ENCODE data around the gene DPM2. TPM values are rescaled to one million over a fixed set of nuclear protein-coding genes. Genes with fewer than 3 reads are reported as not detected.

The DPM2 gene
- total and polyA plus RNA-seq, 2 experiments from 2014 or later: 27.0 to 66.5 TPM

DNA sequence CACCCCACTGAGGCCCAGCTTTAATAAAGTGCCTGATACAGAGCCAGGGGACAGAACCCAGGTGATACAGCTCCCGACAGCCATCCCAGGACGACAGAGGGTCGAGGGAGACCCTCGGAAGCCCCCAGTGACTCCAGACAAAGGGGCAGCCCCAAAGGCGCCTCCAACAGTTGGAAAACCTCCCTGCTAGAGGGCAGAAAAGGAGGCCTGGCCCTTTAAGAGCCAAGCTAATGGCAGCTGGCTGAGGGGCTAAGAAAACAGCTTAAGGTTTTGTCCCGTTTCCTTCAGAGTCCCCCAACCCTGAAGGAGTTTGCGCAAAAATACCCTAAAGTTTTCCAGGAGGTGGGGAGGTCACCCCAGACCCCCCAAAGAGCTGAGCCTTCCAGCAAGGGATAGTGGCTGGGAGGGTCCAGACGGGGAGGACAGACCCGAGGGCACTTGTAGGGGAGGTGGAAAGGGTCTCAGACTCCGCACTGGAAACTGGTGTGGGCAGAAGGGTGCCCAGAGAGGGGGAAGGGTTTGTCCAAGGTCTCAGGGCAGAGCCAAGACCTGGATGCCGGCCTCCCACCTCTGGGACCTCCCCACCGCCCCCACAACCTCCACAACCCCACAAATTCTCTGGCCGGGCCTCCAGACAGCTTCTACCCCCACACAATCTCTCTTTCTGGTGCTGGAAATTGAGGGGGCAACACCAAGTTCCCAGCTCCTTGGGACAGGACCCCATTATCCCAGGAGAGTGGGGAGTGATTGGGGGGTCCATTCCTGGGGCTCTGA is 52.0 kb downstream of the DPM2 start:
- H3K9me3 ChIP-seq (ENCODE audit: low read depth): no peaks in the 10 kb centered on the region
- H3K27me3 ChIP-seq (replicated peaks; ENCODE audit: insufficient read depth): no peaks in the 10 kb centered on the region
- in situ Hi-C loops (cut with MboI): no loop called here
- no peak overlapping the region for H3K4me2 ChIP-seq (ENCODE audit: unreplicated experiment)
- H3F3A ChIP-seq (ENCODE audit: insufficient read depth): no peaks in the 10 kb centered on the region; the same call in 1 of the 2 replicates
- H3K79me2 ChIP-seq (ENCODE audit: insufficient read depth): peaks cover 22% of the 10 kb centered on the region
- peaks cover 43% of the 10 kb centered on the region for H3K36me3 ChIP-seq (ENCODE audit: low read depth)
- TF ChIP-seq EZH2 (IDR thresholded peaks at IDR 0.05; ENCODE audit: insufficient read depth, poor library complexity, severe bottlenecking) (no peak), EZH2phosphoT487 (IDR thresholded peaks at IDR 0.05; ENCODE audit: insufficient read depth, low read depth) (no peak)
- no peaks in the 10 kb centered on the region for H3K9me2 ChIP-seq (ENCODE audit: insufficient read depth)
- DNase-seq: no peak
- WGBS, 2 experiments (ENCODE audit: low coverage in 1 of 2, low lambda C conversion rate in 2 of 2, missing lambda C conversion rate in 2 of 2): 71 to 77% methylated on average over 11 to 13 of the region's 13 CpGs
- H3K4me1 ChIP-seq (ENCODE audit: insufficient read depth): no peaks in the 10 kb centered on the region
- no peak overlapping the region for H3K27ac ChIP-seq
- H3K9ac ChIP-seq: no peak overlapping the region
- H4K20me1 ChIP-seq (ENCODE audit: insufficient read depth): no peaks in the 10 kb centered on the region
- H2AFZ ChIP-seq: no peak overlapping the region
- H3K4me3 ChIP-seq: no peak overlapping the region

Other genes with a start within 250 kb of the DPM2 start
- gene CFAP157, start 230.9 kb downstream of the DPM2 start, total RNA-seq (2014; rRNA removed; shearing (Covaris generic)): not detected in 2 replicates
- gene CFAP157, start 230.9 kb downstream of the DPM2 start, polyA plus RNA-seq (2016; fragmentation: Nextera tagmentation; extraction: Ambion mirVana): 0.43 and 0.55 TPM in 2 replicates
- gene PTRH1, start 222.2 kb downstream of the DPM2 start, total RNA-seq (2014; rRNA removed; shearing (Covaris generic)): 23.1 and 33.1 TPM in 2 replicates
- 34.3 and 40.3 TPM in 2 replicates for gene PTRH1, start 222.2 kb downstream of the DPM2 start, polyA plus RNA-seq (2016; fragmentation: Nextera tagmentation; extraction: Ambion mirVana)
- not detected in 2 replicates for gene TTC16, start 221.8 kb downstream of the DPM2 start, total RNA-seq (2014; rRNA removed; shearing (Covaris generic))
- gene TTC16, start 221.8 kb downstream of the DPM2 start, polyA plus RNA-seq (2016; fragmentation: Nextera tagmentation; extraction: Ambion mirVana): 0.05 and 0.06 TPM in 2 replicates
- 2.9 and 9.0 TPM in 2 replicates for gene TOR2A, start 202.6 kb downstream of the DPM2 start, total RNA-seq (2014; rRNA removed; shearing (Covaris generic))
- 9.2 and 10.3 TPM in 2 replicates for gene TOR2A, start 202.6 kb downstream of the DPM2 start, polyA plus RNA-seq (2016; fragmentation: Nextera tagmentation; extraction: Ambion mirVana)
- gene SH2D3C, start 159.2 kb downstream of the DPM2 start, total RNA-seq (2014; rRNA removed; shearing (Covaris generic)): not detected in 2 replicates
- gene SH2D3C, start 159.2 kb downstream of the DPM2 start, polyA plus RNA-seq (2016; fragmentation: Nextera tagmentation; extraction: Ambion mirVana): not detected in 2 replicates
- gene CDK9, start 151.8 kb downstream of the DPM2 start, total RNA-seq (2014; rRNA removed; shearing (Covaris generic)): 43.7 and 59.8 TPM in 2 replicates
- 58.9 and 59.7 TPM in 2 replicates for gene CDK9, start 151.8 kb downstream of the DPM2 start, polyA plus RNA-seq (2016; fragmentation: Nextera tagmentation; extraction: Ambion mirVana)
- 67.7 and 80.4 TPM in 2 replicates for gene FPGS, start 135.0 kb downstream of the DPM2 start, total RNA-seq (2014; rRNA removed; shearing (Covaris generic))
- 60.2 and 71.4 TPM in 2 replicates for gene FPGS, start 135.0 kb downstream of the DPM2 start, polyA plus RNA-seq (2016; fragmentation: Nextera tagmentation; extraction: Ambion mirVana)
- 54.5 and 57.4 TPM in 2 replicates for gene ENG, start 83.2 kb downstream of the DPM2 start, total RNA-seq (2014; rRNA removed; shearing (Covaris generic))
- gene ENG, start 83.2 kb downstream of the DPM2 start, polyA plus RNA-seq (2016; fragmentation: Nextera tagmentation; extraction: Ambion mirVana): 226 and 232 TPM in 2 replicates
- 51.8 and 52.9 TPM in 2 replicates for gene AK1, start 60.2 kb downstream of the DPM2 start, total RNA-seq (2014; rRNA removed; shearing (Covaris generic))
- 157 and 159 TPM in 2 replicates for gene AK1, start 60.2 kb downstream of the DPM2 start, polyA plus RNA-seq (2016; fragmentation: Nextera tagmentation; extraction: Ambion mirVana)
- 78.8 and 88.0 TPM in 2 replicates for gene ST6GALNAC6, start 38.3 kb downstream of the DPM2 start, total RNA-seq (2014; rRNA removed; shearing (Covaris generic))
- gene ST6GALNAC6, start 38.3 kb downstream of the DPM2 start, polyA plus RNA-seq (2016; fragmentation: Nextera tagmentation; extraction: Ambion mirVana): 81.1 and 82.0 TPM in 2 replicates
- gene ST6GALNAC4, start 20.8 kb downstream of the DPM2 start, total RNA-seq (2014; rRNA removed; shearing (Covaris generic)): 45.5 and 61.0 TPM in 2 replicates
- gene ST6GALNAC4, start 20.8 kb downstream of the DPM2 start, polyA plus RNA-seq (2016; fragmentation: Nextera tagmentation; extraction: Ambion mirVana): 33.7 and 40.1 TPM in 2 replicates
- gene PIP5KL1, start 7.1 kb downstream of the DPM2 start, total RNA-seq (2014; rRNA removed; shearing (Covaris generic)): 5.5 and 16.6 TPM in 2 replicates
- gene PIP5KL1, start 7.1 kb downstream of the DPM2 start, polyA plus RNA-seq (2016; fragmentation: Nextera tagmentation; extraction: Ambion mirVana): 8.8 and 9.4 TPM in 2 replicates
- gene EEIG1, start 43.1 kb upstream of the DPM2 start, total RNA-seq (2014; rRNA removed; shearing (Covaris generic)): 6.1 and 29.6 TPM in 2 replicates
- gene EEIG1, start 43.1 kb upstream of the DPM2 start, polyA plus RNA-seq (2016; fragmentation: Nextera tagmentation; extraction: Ambion mirVana): 8.9 and 9.3 TPM in 2 replicates
- 5.6 and 9.5 TPM in 2 replicates for gene NAIF1, start 129.5 kb upstream of the DPM2 start, total RNA-seq (2014; rRNA removed; shearing (Covaris generic))
- gene NAIF1, start 129.5 kb upstream of the DPM2 start, polyA plus RNA-seq (2016; fragmentation: Nextera tagmentation; extraction: Ambion mirVana): 4.8 and 8.9 TPM in 2 replicates
- gene SLC25A25, start 130.4 kb upstream of the DPM2 start, total RNA-seq (2014; rRNA removed; shearing (Covaris generic)): 17.6 and 20.2 TPM in 2 replicates
- 7.5 and 8.2 TPM in 2 replicates for gene SLC25A25, start 130.4 kb upstream of the DPM2 start, polyA plus RNA-seq (2016; fragmentation: Nextera tagmentation; extraction: Ambion mirVana)
- 68.6 and 68.9 TPM in 2 replicates for gene PTGES2, start 189.9 kb upstream of the DPM2 start, total RNA-seq (2014; rRNA removed; shearing (Covaris generic))
- 63.3 and 70.3 TPM in 2 replicates for gene PTGES2, start 189.9 kb upstream of the DPM2 start, polyA plus RNA-seq (2016; fragmentation: Nextera tagmentation; extraction: Ambion mirVana)
- not detected in 2 replicates for gene LCN2, start 211.6 kb upstream of the DPM2 start, total RNA-seq (2014; rRNA removed; shearing (Covaris generic))
- not detected in 2 replicates for gene LCN2, start 211.6 kb upstream of the DPM2 start, polyA plus RNA-seq (2016; fragmentation: Nextera tagmentation; extraction: Ambion mirVana)
- 229 and 315 TPM in 2 replicates for gene BBLN, start 222.4 kb upstream of the DPM2 start, total RNA-seq (2014; rRNA removed; shearing (Covaris generic))
- 137 and 142 TPM in 2 replicates for gene BBLN, start 222.4 kb upstream of the DPM2 start, polyA plus RNA-seq (2016; fragmentation: Nextera tagmentation; extraction: Ambion mirVana)